HepG2 (cell line): Measurements from ENCODE around the gene SPAG5. TPM values are rescaled to one million over a fixed set of nuclear protein-coding genes. Genes with fewer than 3 reads are reported as not detected.

Source experiments
- ARNTL ChIP-seq: sonication (generic); formaldehyde crosslinking; IDR thresholded peaks from 2 replicates; pipeline ENCODE4 v1.4.0; 2020; ENCODE audit warnings: mild to moderate bottlenecking, missing genetic modification reagents
- HMGXB3 ChIP-seq: sonication (generic); formaldehyde crosslinking; IDR thresholded peaks from 2 replicates; pipeline ENCODE4 v1.4.0; 2020; ENCODE audit warnings: missing genetic modification reagents, borderline replicate concordance
- PHF20 ChIP-seq: sonication (generic); formaldehyde crosslinking; IDR thresholded peaks from 2 replicates; pipeline ENCODE4 v1.5.0; 2020; ENCODE audit warnings: mild to moderate bottlenecking, missing genetic modification reagents
- POLR2AphosphoS5 ChIP-seq: IDR thresholded peaks from 2 replicates; pipeline ENCODE4 v1.6.1; 2012; ENCODE audit warnings: low read depth, low read length
- SP4 ChIP-seq: sonication (generic); formaldehyde crosslinking; IDR thresholded peaks from 2 replicates; pipeline ENCODE4 v1.8.1; 2023; ENCODE audit warnings: mild to moderate bottlenecking, missing genetic modification reagents
- STAT5B ChIP-seq: sonication (generic); formaldehyde crosslinking; IDR thresholded peaks from 2 replicates; pipeline ENCODE4 v1.4.0; 2020; ENCODE audit warnings: missing genetic modification reagents
- THAP9 ChIP-seq: sonication (generic); formaldehyde crosslinking; IDR thresholded peaks from 2 replicates; pipeline ENCODE4; 2020; ENCODE audit warnings: missing genetic modification reagents, mild to moderate bottlenecking, borderline replicate concordance
- TMF1 ChIP-seq: sonication (generic); formaldehyde crosslinking; IDR thresholded peaks from 2 replicates; pipeline ENCODE4 v1.8.1; 2022; ENCODE audit warnings: low read depth, missing genetic modification reagents
- YY1 ChIP-seq: IDR thresholded peaks from 2 replicates; pipeline ENCODE4 v1.6.1; 2011; ENCODE audit warnings: low read length, low read depth, moderate library complexity, mild to moderate bottlenecking; ENCODE audit not compliant: insufficient read depth, insufficient replicate concordance
- ZFX ChIP-seq: sonication (generic); formaldehyde crosslinking; IDR thresholded peaks from 2 replicates; pipeline ENCODE4 v1.4.0; 2020; ENCODE audit warnings: mild to moderate bottlenecking, low read depth, missing genetic modification reagents, moderate library complexity
- ZGPAT ChIP-seq: IDR thresholded peaks from 2 replicates; pipeline ENCODE4 v1.6.1; 2016; ENCODE audit warnings: mild to moderate bottlenecking
- ZNF17 ChIP-seq: sonication (generic); formaldehyde crosslinking; IDR thresholded peaks from 2 replicates; pipeline ENCODE4 v1.5.0; 2020; ENCODE audit warnings: mild to moderate bottlenecking, missing genetic modification reagents
- ZNF441 ChIP-seq: sonication (generic); formaldehyde crosslinking; IDR thresholded peaks from 2 replicates; pipeline ENCODE4 v1.7.0; 2021; ENCODE audit warnings: missing genetic modification reagents, borderline replicate concordance
- ZNF530 ChIP-seq: sonication (generic); formaldehyde crosslinking; IDR thresholded peaks from 2 replicates; pipeline ENCODE4 v1.5.0; 2020; ENCODE audit warnings: low read depth, mild to moderate bottlenecking, missing genetic modification reagents
- ZNF572 ChIP-seq: sonication (generic); formaldehyde crosslinking; IDR thresholded peaks from 2 replicates; pipeline ENCODE4 v1.5.1; 2020; ENCODE audit warnings: mild to moderate bottlenecking, missing genetic modification reagents
- ZNF639 ChIP-seq: conservative IDR thresholded peaks from 2 replicates; pipeline ENCODE4 v1.6.1; 2018; ENCODE audit warnings: missing genetic modification reagents
- ZSCAN31 ChIP-seq: sonication (generic); formaldehyde crosslinking; IDR thresholded peaks from 2 replicates; pipeline ENCODE4 v1.5.0; 2020; ENCODE audit warnings: low read depth, mild to moderate bottlenecking, missing genetic modification reagents
- polyA plus RNA-seq, 8 experiments: library from polyadenylated mRNA; depleted of rRNA in 3 of 8; stranded (reverse) in 7 of 8; unstranded in 1 of 8; fragments of >200 nt; fragmentation: Illumina TruSeq in 4 of 8; extraction: Trizol in 4 of 8; gene quantifications; 2 replicates each; pipeline versions ENCODE4 v1.2.1 to v1.2.3, GENCODE V29; 2011 to 2016; ENCODE audit warnings: low read depth in 4 of 8, missing spikeins in 1 of 8, mixed read lengths in 1 of 8; ENCODE audit not compliant: insufficient read depth in 1 of 8
- total RNA-seq, 5 experiments: library from RNA; depleted of rRNA; stranded (reverse); fragments of >200 nt; fragmentation: Illumina TruSeq; extraction: Trizol; gene quantifications; 2 replicates each; pipeline ENCODE4 v1.2.3, GENCODE V29; 2016; ENCODE audit warnings: low read depth in 1 of 5
- TF ChIP-seq, protein P1 (sequence below): sonication (generic); IDR thresholded peaks from 2 replicates; pipeline ENCODE4 v1.6.1; 2016; ENCODE audit warnings: low read depth, borderline replicate concordance

Gene SPAG5
- total and polyA plus RNA-seq, 2 of the 13 experiments (the other 11 are each of a cell fraction or from before 2014, with no cell fraction given), result 41.4 to 98.0 TPM

- peak; percentile 51; the same call in 1 of the 2 replicates for TF ChIP-seq PHF20 (CRISPR knock-in tag)
- TF ChIP-seq YY1, result no peak
- TF ChIP-seq, protein P1, sequence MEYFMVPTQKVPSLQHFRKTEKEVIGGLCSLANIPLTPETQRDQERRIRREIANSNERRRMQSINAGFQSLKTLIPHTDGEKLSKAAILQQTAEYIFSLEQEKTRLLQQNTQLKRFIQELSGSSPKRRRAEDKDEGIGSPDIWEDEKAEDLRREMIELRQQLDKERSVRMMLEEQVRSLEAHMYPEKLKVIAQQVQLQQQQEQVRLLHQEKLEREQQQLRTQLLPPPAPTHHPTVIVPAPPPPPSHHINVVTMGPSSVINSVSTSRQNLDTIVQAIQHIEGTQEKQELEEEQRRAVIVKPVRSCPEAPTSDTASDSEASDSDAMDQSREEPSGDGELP, result no peak
- TF ChIP-seq THAP9, result no peak
- no peak for TF ChIP-seq ZNF17 (CRISPR knock-in tag)
- peak; percentile 45; the same call in 1 of the 2 replicates for TF ChIP-seq ZGPAT (CRISPR knock-in tag)
- TF ChIP-seq ZNF530 (CRISPR knock-in tag), result no peak
- no peak for TF ChIP-seq ZNF639 (CRISPR knock-in tag)
- peak; percentile 51; the same call in 1 of the 2 replicates for TF ChIP-seq ZSCAN31 (CRISPR knock-in tag)
- TF ChIP-seq ARNTL (CRISPR knock-in tag), result no peak
- TF ChIP-seq SP4 (CRISPR knock-in tag), result peak; percentile 87
- TF ChIP-seq STAT5B, result no peak
- TF ChIP-seq POLR2AphosphoS5, result 0 out of 2 replicates have a peak, but pooled peaks have one; percentile 45
- no peak for TF ChIP-seq HMGXB3 (CRISPR knock-in tag)
- TF ChIP-seq TMF1, result no peak
- TF ChIP-seq ZFX, result peak; percentile 83
- 0 out of 2 replicates have a peak, but pooled peaks have one; percentile 21 for TF ChIP-seq ZNF441 (CRISPR knock-in tag)
- no peak for TF ChIP-seq ZNF572 (CRISPR knock-in tag)
These were observed 46.4 kb downstream of the SPAG5 start, which contains the start of gene UNC119 (continued) for GRCh38 chr17:28552176-28552999.
